Epidermal melanocyte (primary cell): Measurements from ENCODE around the gene PFDN1.
"Not testable (repeated sequence)": the region's sequence is repeated elsewhere in the genome, so short reads cannot be mapped to it uniquely, and the experiment has no call there.

Experiments
- DNase-seq: peaks from one replicate; pipeline ENCODE4 v3.0.0; 2011; ENCODE audit warnings: low spot score; ENCODE audit not compliant: insufficient read length

The PFDN1 gene

GRCh38 chr5:140302786-140303639 lies at the start of gene PFDN1:
Gene PFDN1, minus strand, starts transcription at chr5:140303101. Its CDS starts 28 bp downstream, at chr5:140303073.
- DNase-seq: peak; percentile 76

- DNase-seq: peak; percentile 62
Observed at GRCh38 chr5:140351609-140352334, 48.9 kb upstream of the PFDN1 start.

GRCh38 chr5:140349244-140349643 lies 46.3 kb upstream of the PFDN1 start:
- no peak for DNase-seq

GRCh38 chr5:140348104-140348503 lies 45.2 kb upstream of the PFDN1 start:
- DNase-seq: no peak

GRCh38 chr5:140347360-140347759 lies 44.5 kb upstream of the PFDN1 start:
- DNase-seq: no peak

GRCh38 chr5:140346348-140347221 lies 43.7 kb upstream of the PFDN1 start, which contains the start of gene HBEGF:
Gene HBEGF, minus strand, starts transcription at chr5:140346603. Its CDS starts 275 bp downstream, at chr5:140346328.
- peak; percentile 83 for DNase-seq

- peak; percentile 40 for DNase-seq
Observed at GRCh38 chr5:140345919-140346347, 43.0 kb upstream of the PFDN1 start.

- DNase-seq: no peak
Observed at GRCh38 chr5:140344683-140345423, 42.0 kb upstream of the PFDN1 start.

GRCh38 chr5:140343849-140344248 lies 40.9 kb upstream of the PFDN1 start:
- DNase-seq: not testable (repeated sequence)

- DNase-seq: no peak
Observed at GRCh38 chr5:140342896-140343295, 40.0 kb upstream of the PFDN1 start.

GRCh38 chr5:140342287-140342686 lies 39.4 kb upstream of the PFDN1 start:
- DNase-seq: no peak

GRCh38 chr5:140341591-140341990 lies 38.7 kb upstream of the PFDN1 start:
- no peak for DNase-seq

GRCh38 chr5:140340605-140341121 lies 37.8 kb upstream of the PFDN1 start:
- no peak for DNase-seq

- DNase-seq: no peak
Observed at GRCh38 chr5:140339636-140340035, 36.7 kb upstream of the PFDN1 start.

GRCh38 chr5:140338908-140339307 lies 36.0 kb upstream of the PFDN1 start:
- DNase-seq: no peak

- DNase-seq: no peak
Observed at GRCh38 chr5:140338336-140338735, 35.4 kb upstream of the PFDN1 start.

GRCh38 chr5:140337880-140338279 lies 35.0 kb upstream of the PFDN1 start:
- no peak for DNase-seq

- no peak for DNase-seq
Observed at GRCh38 chr5:140336388-140336787, 33.5 kb upstream of the PFDN1 start.

- no peak for DNase-seq
Observed at GRCh38 chr5:140331638-140332037, 28.7 kb upstream of the PFDN1 start.

- no peak for DNase-seq
Observed at GRCh38 chr5:140329739-140330481, 27.0 kb upstream of the PFDN1 start.
